B cell (primary cell): ENCODE measurements around the gene USH1C. TPM values are rescaled to one million over a fixed set of nuclear protein-coding genes. Genes with fewer than 3 reads are reported as not detected.

Experiments
- ATAC-seq: fragments of 200-7000 bp; cut with Tn5 transposase; one replicate; pipeline ENCODE4 v1.10.0; 2021; ENCODE audit warnings: low read depth, mild to moderate bottlenecking, moderate number of reproducible peaks, moderate library complexity
- CTCF ChIA-PET: fragments of 350-600 bp; sonication (Branson Sonifier 250); formaldehyde crosslinking; loops from one replicate; lab custom pipeline; 2021; ENCODE audit warnings: antibody characterized with exemption, inconsistent platforms; lab: Charles Lee
- POLR2A ChIA-PET: fragments of 350-600 bp; sonication (Branson Sonifier 250); formaldehyde crosslinking; loops from one replicate; lab custom pipeline; 2021; ENCODE audit warnings: antibody characterized with exemption; lab: Charles Lee
- DNase-seq: peaks from one replicate; pipeline ENCODE4 v3.0.0; 2013
- H2AFZ ChIP-seq: 2 replicates; pipeline ENCODE4 v1.6.1; 2012; ENCODE audit warnings: mild to moderate bottlenecking, low read depth, low read length; ENCODE audit not compliant: insufficient read depth, poor library complexity, severe bottlenecking
- H3K27ac ChIP-seq, 2 donors: 1 replicate in 1 of 2; 2 replicates in 1 of 2; pipeline ENCODE4 v1.5.1; 2012 to 2013; ENCODE audit warnings: low read length in 2 of 2, mild to moderate bottlenecking in 2 of 2, moderate library complexity in 1 of 2
- H3K27me3 ChIP-seq, 4 experiments: fragments of 200-600 bp in 1 of 4; sonication (generic) in 1 of 4; replicated peaks in 1 of 4; 1 replicate in 2 of 4; 2 replicates in 2 of 4; pipeline versions ENCODE4 v1.6.1 to v1.7.0; 2013 to 2016; ENCODE audit warnings: low read length in 3 of 4, mild to moderate bottlenecking in 2 of 4, mixed read lengths in 1 of 4, moderate library complexity in 1 of 4; ENCODE audit not compliant: insufficient read depth in 4 of 4, control insufficient read depth in 3 of 4; ENCODE audit errors: control extremely low read depth in 1 of 4
- H3K36me3 ChIP-seq, 2 experiments: replicated peaks in 1 of 2; 1 replicate in 1 of 2; 2 replicates in 1 of 2; pipeline versions ENCODE4 v1.6.1 to v1.7.1; 2013; ENCODE audit warnings: low read length in 1 of 2; ENCODE audit not compliant: insufficient read depth in 2 of 2, control insufficient read depth in 1 of 2; ENCODE audit errors: control extremely low read depth in 1 of 2, extremely low read depth in 1 of 2
- H3K4me1 ChIP-seq, 2 donors: fragments of 200-600 bp in 1 of 2; sonication (generic) in 1 of 2; 1 replicate in 1 of 2; 2 replicates in 1 of 2; pipeline versions ENCODE4 v1.5.1 to v1.6.1; 2013 to 2017; ENCODE audit warnings: low read length in 2 of 2; ENCODE audit not compliant: control insufficient read depth in 2 of 2, insufficient read depth in 2 of 2
- H3K4me2 ChIP-seq: replicated peaks from 2 replicates; pipeline ENCODE3; 2012; ENCODE audit warnings: mild to moderate bottlenecking, low read depth, low read length; ENCODE audit not compliant: poor library complexity, severe bottlenecking
- H3K4me3 ChIP-seq, 5 experiments: fragments of 200-600 bp in 1 of 5; sonication (generic) in 1 of 5; 1 replicate in 3 of 5; 2 replicates in 2 of 5; pipeline versions ENCODE4 v1.5.1 to v1.7.0; 2011 to 2016; ENCODE audit warnings: low read length in 4 of 5, mild to moderate bottlenecking in 4 of 5, low read depth in 2 of 5, control low read depth in 1 of 5, moderate library complexity in 1 of 5; ENCODE audit not compliant: insufficient read depth in 1 of 5; ENCODE audit errors: control extremely low read depth in 1 of 5, extremely low read depth in 1 of 5
- H3K79me2 ChIP-seq: fragments of 200-600 bp; sonication (generic); one replicate; pipeline ENCODE4 v1.6.0; 2016; ENCODE audit warnings: low read length; ENCODE audit not compliant: control insufficient read depth, insufficient read depth
- H3K9ac ChIP-seq: fragments of 200-600 bp; sonication (generic); 2 replicates; pipeline ENCODE4 v1.6.1; 2017; ENCODE audit warnings: mild to moderate bottlenecking, low read length, moderate library complexity
- H3K9me3 ChIP-seq, 3 donors: one replicate each; pipeline versions ENCODE4 v1.6.1 to v1.7.1; 2013; ENCODE audit warnings: low read length in 2 of 3; ENCODE audit not compliant: control insufficient read depth in 2 of 3, insufficient read depth in 1 of 3; ENCODE audit errors: control extremely low read depth in 1 of 3
- H4K20me1 ChIP-seq: 2 replicates; pipeline ENCODE4 v1.6.0; 2012; ENCODE audit warnings: mild to moderate bottlenecking, low read length; ENCODE audit not compliant: insufficient read depth, control insufficient read depth, poor library complexity, severe bottlenecking
- H3K27ac Mint-ChIP-seq: one replicate; pipeline ENCODE4 v1.8.0; 2021; ENCODE audit warnings: mixed read lengths
- H3K27me3 Mint-ChIP-seq: one replicate; pipeline ENCODE4 v1.8.0; 2021; ENCODE audit warnings: mixed read lengths
- H3K4me1 Mint-ChIP-seq: one replicate; pipeline ENCODE4 v1.8.0; 2021; ENCODE audit warnings: mixed read lengths
- H3K4me3 Mint-ChIP-seq: one replicate; pipeline ENCODE4 v1.8.0; 2021; ENCODE audit warnings: mixed read lengths
- H3K9me3 Mint-ChIP-seq: one replicate; pipeline ENCODE4 v1.8.0; 2022; ENCODE audit warnings: mixed read lengths; ENCODE audit not compliant: insufficient read depth
- CTCF ChIP-seq: fragments of 200-600 bp; IDR thresholded peaks from one replicate; pipeline ENCODE4 v1.8.0; 2022; ENCODE audit warnings: antibody characterized with exemption, mild to moderate bottlenecking
- EZH2 ChIP-seq: IDR thresholded peaks from 2 replicates; pipeline ENCODE4 v1.6.1; 2012; ENCODE audit warnings: borderline replicate concordance, low read depth, mild to moderate bottlenecking, moderate library complexity, low read length; ENCODE audit not compliant: insufficient read depth, poor library complexity, severe bottlenecking
- WGBS: methylation state at CpG from one replicate; pipeline ENCODE4 v1.1.5; 2013; ENCODE audit warnings: missing lambda C conversion rate; ENCODE audit not compliant: insufficient coverage; 5-methylcytosine and 5-hydroxymethylcytosine counted together
- intact Hi-C: fragments of 100-400 bp; cut with micrococcal nuclease; formaldehyde crosslinking; loops from one replicate; pipeline ENCODE4 v1.10.0; 2022
- polyA plus RNA-seq: library from polyadenylated mRNA; depleted of rRNA; stranded (reverse); fragments of >200 nt; gene quantifications from 2 replicates; pipeline ENCODE4 v1.2.3, GENCODE V29; 2012
- total RNA-seq, 2 donors: library from RNA; stranded (reverse); fragments of 120-200 nt in 1 of 2; gene quantifications; 1 replicate in 1 of 2; 2 replicates in 1 of 2; pipeline versions ENCODE4 v1.2.3 to v1.2.4, GENCODE V29; 2013 to 2022

The USH1C gene
- total and polyA plus RNA-seq, 2 donors (not counting 1 experiment from before 2014, with no cell fraction given) = not detected

- Histone ChIP-seq H3K4me3 (no peak overlapping the region), H3K36me3 (no peaks in the 10 kb centered on the region), H3K27ac (no peak overlapping the region), H4K20me1 (no peaks in the 10 kb centered on the region), H3K4me2 (no peak overlapping the region), H3K9me3 (no peaks in the 10 kb centered on the region), H3K9ac (no peak overlapping the region), H2AFZ (no peak overlapping the region), H3K27me3 (no peaks in the 10 kb centered on the region), H3K79me2 (no peaks in the 10 kb centered on the region), H3K4me1 (no peaks in the 10 kb centered on the region)
- no peak overlapping the region for H3K27ac Mint-ChIP-seq
- no peaks in the 10 kb centered on the region for H3K4me1 Mint-ChIP-seq
- TF ChIP-seq EZH2 (no peak), CTCF (no peak)
- H3K9me3 Mint-ChIP-seq = no peaks in the 10 kb centered on the region
- ChIA-PET POLR2A (no interaction called here), CTCF (interaction anchor here (0.8 to 1.0 kb wide), 2 partner anchors 114 to 269 kb away, joined by 4 to 5 read pairs; no protein-coding TSS in a partner anchor)
- peaks cover 5% of the 10 kb centered on the region for H3K27me3 Mint-ChIP-seq
- no peak for ATAC-seq
- WGBS = 70% methylated on average over 4 of the region's 4 CpGs
- intact Hi-C loops = no loop called here
- no peak overlapping the region for H3K4me3 Mint-ChIP-seq
- DNase-seq = no peak
Measured at GRCh38 chr11:17498058-17498457, 46.2 kb downstream of the USH1C start.

DNA sequence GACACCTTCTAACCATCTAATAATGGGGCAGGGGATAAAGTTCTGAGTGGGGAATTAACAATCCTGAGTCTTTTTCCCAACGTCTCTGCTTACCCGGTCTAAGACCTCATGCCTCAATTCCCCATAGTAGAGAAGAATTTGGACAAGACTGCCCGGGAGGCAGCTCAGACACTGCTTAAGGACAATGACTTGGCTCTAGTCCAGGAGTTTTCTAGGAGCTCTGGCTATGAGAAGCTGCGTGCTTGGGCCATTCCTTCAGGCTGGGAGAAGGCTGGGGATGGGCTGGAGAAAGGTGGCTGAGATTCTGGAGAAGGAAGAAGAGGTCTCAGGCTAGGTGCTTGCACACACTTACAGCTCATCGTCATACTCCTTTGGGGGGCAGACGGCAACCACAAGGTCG is 47.8 kb downstream of the USH1C start:
- Histone ChIP-seq H3K27ac (no peak overlapping the region), H3K9ac (no peak overlapping the region), H3K4me3 (no peak overlapping the region), H3K9me3 (no peaks in the 10 kb centered on the region), H4K20me1 (no peaks in the 10 kb centered on the region), H3K4me1 (no peaks in the 10 kb centered on the region), H3K27me3 (peaks cover 0 to 1% (median 0%) of the 10 kb centered on the region in 4 experiments), H3K36me3 (no peaks in the 10 kb centered on the region), H2AFZ (no peak overlapping the region), H3K4me2 (no peak overlapping the region), H3K79me2 (no peaks in the 10 kb centered on the region)
- intact Hi-C loops = no loop called here
- 97% methylated on average over 5 of the region's 7 CpGs for WGBS
- TF ChIP-seq CTCF = no peak
- TF ChIP-seq EZH2 = no peak
- H3K9me3 Mint-ChIP-seq = no peaks in the 10 kb centered on the region
- peaks cover 9% of the 10 kb centered on the region for H3K27me3 Mint-ChIP-seq
- POLR2A ChIA-PET = no interaction called here
- H3K27ac Mint-ChIP-seq = no peak overlapping the region
- no peak for DNase-seq
- CTCF ChIA-PET = no interaction called here
- no peaks in the 10 kb centered on the region for H3K4me1 Mint-ChIP-seq
- no peak for ATAC-seq
- no peak overlapping the region for H3K4me3 Mint-ChIP-seq
